GM12875 (cell line): Measurements from ENCODE around the gene BPIFA1.

Experiments
- H3K4me3 ChIP-seq: one replicate; pipeline ENCODE4 v1.5.1; 2011; ENCODE audit warnings: low read depth, low read length, control low read depth
- TF ChIP-seq, protein P1 (sequence below): IDR thresholded peaks from 2 replicates; pipeline ENCODE4 v1.5.1; 2011; ENCODE audit warnings: low read depth, mild to moderate bottlenecking, control low read depth, inconsistent platforms, low read length, moderate library complexity, borderline replicate concordance; ENCODE audit not compliant: insufficient read depth

The BPIFA1 gene

DNA sequence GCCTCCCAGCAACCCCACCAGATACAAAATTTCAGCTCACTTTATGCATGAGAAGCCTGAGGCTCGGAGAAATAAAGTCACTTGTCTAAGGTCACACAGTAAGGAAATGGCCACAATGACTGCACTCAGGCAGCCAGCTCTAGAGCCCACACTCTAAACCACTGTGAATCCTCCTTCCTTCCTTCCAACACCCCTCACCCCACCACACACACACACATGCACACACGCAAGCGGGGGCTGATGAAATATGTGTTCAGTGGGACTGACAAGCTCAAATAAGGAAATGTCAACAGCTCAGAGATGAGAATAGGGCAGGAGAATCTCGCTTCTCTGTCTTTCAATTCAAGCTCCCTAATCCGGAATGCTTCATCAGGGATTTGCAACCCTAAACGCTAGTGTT lies 6.0 kb upstream of the BPIFA1 start:
- TF ChIP-seq, protein P1, sequence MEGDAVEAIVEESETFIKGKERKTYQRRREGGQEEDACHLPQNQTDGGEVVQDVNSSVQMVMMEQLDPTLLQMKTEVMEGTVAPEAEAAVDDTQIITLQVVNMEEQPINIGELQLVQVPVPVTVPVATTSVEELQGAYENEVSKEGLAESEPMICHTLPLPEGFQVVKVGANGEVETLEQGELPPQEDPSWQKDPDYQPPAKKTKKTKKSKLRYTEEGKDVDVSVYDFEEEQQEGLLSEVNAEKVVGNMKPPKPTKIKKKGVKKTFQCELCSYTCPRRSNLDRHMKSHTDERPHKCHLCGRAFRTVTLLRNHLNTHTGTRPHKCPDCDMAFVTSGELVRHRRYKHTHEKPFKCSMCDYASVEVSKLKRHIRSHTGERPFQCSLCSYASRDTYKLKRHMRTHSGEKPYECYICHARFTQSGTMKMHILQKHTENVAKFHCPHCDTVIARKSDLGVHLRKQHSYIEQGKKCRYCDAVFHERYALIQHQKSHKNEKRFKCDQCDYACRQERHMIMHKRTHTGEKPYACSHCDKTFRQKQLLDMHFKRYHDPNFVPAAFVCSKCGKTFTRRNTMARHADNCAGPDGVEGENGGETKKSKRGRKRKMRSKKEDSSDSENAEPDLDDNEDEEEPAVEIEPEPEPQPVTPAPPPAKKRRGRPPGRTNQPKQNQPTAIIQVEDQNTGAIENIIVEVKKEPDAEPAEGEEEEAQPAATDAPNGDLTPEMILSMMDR: no peak
- no peak overlapping the region for H3K4me3 ChIP-seq

GRCh38 chr20:33231237-33231636 lies 4.6 kb upstream of the BPIFA1 start:
- TF ChIP-seq, protein P1: no peak
- H3K4me3 ChIP-seq: no peak overlapping the region

- TF ChIP-seq, protein P1: no peak
- no peak overlapping the region for H3K4me3 ChIP-seq
Observed at GRCh38 chr20:33232486-33233072, 3.2 kb upstream of the BPIFA1 start.

DNA sequence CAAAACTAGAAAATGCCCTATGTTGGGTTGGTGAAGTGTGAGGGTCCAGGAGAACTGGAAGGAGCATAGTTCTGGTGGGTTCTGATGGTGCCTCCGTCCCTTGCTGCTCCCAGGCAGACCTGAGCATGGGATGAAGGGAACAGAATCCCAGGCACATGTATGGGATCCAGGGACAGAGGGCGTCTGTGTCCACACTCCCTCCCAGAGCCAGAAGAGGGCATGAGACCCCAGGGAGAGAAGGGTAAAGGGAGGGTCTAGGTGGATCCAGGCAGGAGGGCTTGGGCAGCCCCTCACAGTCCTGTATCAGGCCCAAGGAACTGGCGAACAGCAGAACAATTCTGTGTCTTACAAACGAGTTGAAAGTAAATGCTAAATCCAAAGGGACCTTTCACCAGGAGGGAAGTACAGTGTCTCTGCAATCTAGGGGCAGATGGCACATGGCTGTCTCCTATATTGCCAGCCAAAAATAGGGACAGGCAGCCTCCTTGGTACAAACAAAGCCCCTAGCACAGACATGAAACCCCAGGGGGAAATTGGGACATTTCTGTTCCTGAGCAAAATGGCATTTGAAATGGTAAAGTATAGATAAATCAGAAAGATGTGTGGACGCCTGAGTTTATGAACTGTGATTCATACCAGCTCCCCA lies 2.5 kb upstream of the BPIFA1 start:
- TF ChIP-seq, protein P1: no peak
- no peak overlapping the region for H3K4me3 ChIP-seq

DNA sequence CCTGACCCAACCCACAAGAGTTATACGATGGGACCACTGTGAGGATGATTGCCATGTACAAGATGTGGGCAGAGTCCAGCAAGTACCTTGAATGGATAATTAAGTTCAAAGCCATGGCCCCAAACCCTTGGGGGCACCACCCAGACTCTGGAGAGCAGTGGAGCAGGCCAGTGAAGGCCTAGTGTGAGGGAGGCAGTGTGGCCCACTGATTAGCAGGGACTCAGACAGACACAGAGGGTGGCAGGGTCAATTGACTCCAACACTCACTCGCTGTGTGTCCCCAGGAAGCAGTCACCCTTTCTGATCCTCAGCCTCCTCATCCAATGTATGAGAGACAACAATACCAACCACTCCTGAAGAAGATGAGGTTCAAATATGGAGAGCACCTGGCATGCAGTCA lies 1.7 kb upstream of the BPIFA1 start:
- TF ChIP-seq, protein P1: no peak

DNA sequence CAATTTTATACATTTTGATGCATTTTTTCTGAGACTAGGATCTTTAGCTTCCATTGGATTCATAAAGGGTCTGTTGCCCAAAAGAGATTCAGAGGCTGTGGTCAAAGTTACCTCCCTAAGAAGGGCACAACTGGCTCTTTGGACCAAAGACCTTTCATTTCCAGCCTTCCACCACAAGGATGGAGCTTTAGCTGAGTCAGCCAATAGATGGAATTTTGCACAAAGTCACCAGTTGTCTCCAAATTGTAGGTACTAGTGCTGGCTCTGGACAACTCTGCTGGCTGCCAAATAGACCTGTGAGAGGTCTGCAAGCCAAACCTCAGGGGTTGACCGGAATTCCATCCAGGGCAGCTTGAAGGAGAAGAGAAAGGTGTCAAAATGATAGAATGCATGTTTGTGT lies 555 bp downstream of the BPIFA1 start:
- no peak overlapping the region for H3K4me3 ChIP-seq
- TF ChIP-seq, protein P1: no peak

More for the DNA sequence above, 1.7 kb upstream of the BPIFA1 start:
- no peak overlapping the region for H3K4me3 ChIP-seq

- no peak overlapping the region for H3K4me3 ChIP-seq
- TF ChIP-seq, protein P1: no peak
Observed at GRCh38 chr20:33237989-33238388, 2.2 kb downstream of the BPIFA1 start.
